GM12891 (cell line): ENCODE results near the gene POLD2.
A peak's percentile ranks its signal among the peaks of the same experiment; 100 is the strongest.

Experiments used
- DNase-seq: peaks from one replicate; pipeline ENCODE4 v3.0.0; 2011; ENCODE audit warnings: low spot score; ENCODE audit not compliant: insufficient read length
- FAIRE-seq: peaks from 2 replicates; lab custom pipeline; 2011; peaks lifted over from hg19 to GRCh38; lab: Jason Lieb, UNC
- PAX5 ChIP-seq: IDR thresholded peaks from 2 replicates; pipeline ENCODE4 v1.6.1; 2011; ENCODE audit warnings: low read length, moderate library complexity, mild to moderate bottlenecking; ENCODE audit not compliant: insufficient read depth, severe bottlenecking
- POLR2A ChIP-seq: IDR thresholded peaks from 2 replicates; pipeline ENCODE4 v1.6.1; 2011; ENCODE audit warnings: low read depth, low read length, control low read depth
- POLR2AphosphoS5 ChIP-seq: IDR thresholded peaks from 2 replicates; pipeline ENCODE4 v1.6.1; 2011; ENCODE audit warnings: low read depth, low read length, control low read depth
- POU2F2 ChIP-seq: IDR thresholded peaks from 2 replicates; pipeline ENCODE4 v1.6.1; 2011; ENCODE audit warnings: low read depth, mild to moderate bottlenecking, control low read depth, low read length, moderate library complexity
- SPI1 ChIP-seq: IDR thresholded peaks from 2 replicates; pipeline ENCODE4 v1.6.1; 2011; ENCODE audit warnings: low read depth, low read length, control low read depth
- TAF1 ChIP-seq: IDR thresholded peaks from 2 replicates; pipeline ENCODE4 v1.6.1; 2011; ENCODE audit warnings: low read depth, low read length, control low read depth

The POLD2 gene

DNA sequence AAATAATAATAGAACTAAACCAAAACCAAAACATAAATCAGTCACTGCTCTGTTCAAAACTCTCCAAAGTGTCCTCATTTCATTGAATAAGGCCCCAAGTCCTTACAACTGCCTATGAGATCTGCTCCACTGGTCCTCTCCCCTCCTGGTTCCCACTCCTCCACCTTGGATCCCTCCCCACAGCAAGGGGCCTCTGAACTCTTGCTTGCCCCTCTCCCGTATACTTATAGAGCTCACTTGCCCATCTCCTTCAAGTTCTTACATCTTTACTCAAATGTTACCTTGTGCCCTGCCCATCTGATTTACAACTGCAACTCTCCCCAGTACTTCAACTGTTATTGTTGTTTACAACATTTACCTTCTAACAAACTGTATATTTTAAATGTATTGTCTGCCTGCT is 819 bp downstream of the POLD2 start:
- FAIRE-seq (peak; percentile 26), DNase-seq (no peak)
- no peak for TF ChIP-seq POU2F2
- TF ChIP-seq SPI1 = no peak
- no peak for TF ChIP-seq TAF1
- no peak for TF ChIP-seq POLR2A
- TF ChIP-seq POLR2AphosphoS5 = no peak
- TF ChIP-seq PAX5 = no peak

- FAIRE-seq (peak; percentile 43), DNase-seq (no peak)
- TF ChIP-seq PAX5 (no peak), POLR2AphosphoS5 (no peak), POU2F2 (no peak), TAF1 (no peak), SPI1 (no peak), POLR2A (no peak)
These were observed 1.5 kb downstream of the POLD2 start for GRCh38 chr7:44121761-44122420.

DNA sequence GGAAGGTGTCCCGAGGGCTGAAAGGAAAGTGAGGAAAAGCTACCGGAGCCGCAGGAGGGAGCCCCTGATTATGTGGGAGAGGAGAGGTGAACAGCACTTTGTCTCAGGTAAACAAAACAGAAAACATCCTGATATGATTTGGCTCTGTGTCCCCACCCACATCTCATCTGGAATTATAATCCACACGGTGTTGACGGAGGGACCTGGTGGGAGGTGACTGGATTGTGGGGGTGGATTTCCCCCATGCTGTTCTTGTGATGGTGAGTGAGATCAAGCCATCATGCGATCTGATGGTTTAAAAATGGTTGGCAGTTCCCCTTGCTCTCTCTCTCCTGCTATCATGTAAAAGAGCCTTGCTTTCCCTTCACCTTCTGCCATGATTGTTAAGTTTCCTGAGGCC is 3.0 kb downstream of the POLD2 start:
- no peak for TF ChIP-seq POU2F2
- no peak for TF ChIP-seq POLR2AphosphoS5
- no peak for TF ChIP-seq SPI1
- TF ChIP-seq TAF1 = no peak
- no peak for TF ChIP-seq POLR2A
- no peak for TF ChIP-seq PAX5
- FAIRE-seq = no peak
- DNase-seq = no peak

DNA sequence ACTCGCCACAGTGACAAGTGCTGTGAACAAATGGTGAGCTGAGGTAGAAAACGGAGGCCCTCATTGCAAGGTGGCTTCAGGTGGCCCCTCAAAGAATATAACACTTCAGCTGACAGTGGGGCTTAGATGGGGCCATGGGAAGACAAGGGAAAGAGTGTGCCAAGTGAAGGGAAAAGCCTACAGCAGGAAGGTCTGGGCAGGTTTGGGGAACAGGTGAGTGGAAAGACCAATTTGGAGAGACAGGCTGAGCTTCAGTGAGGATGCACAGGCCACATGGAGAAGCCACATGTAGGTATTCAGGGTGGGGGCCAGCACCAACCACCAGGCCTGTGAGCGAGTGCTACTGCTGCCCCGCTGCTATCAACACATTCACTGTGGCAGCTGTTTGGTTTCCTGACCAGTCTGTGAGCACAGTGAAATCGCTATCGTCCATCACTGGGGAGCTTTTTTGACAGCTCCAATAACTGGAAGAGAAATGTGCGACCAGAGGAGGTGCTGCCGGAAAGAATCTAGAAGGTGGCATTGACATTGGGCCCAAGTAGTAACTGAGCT is 3.4 kb downstream of the POLD2 start:
- no peak for TF ChIP-seq SPI1
- TF ChIP-seq POU2F2 = no peak
- TF ChIP-seq POLR2A = no peak
- TF ChIP-seq POLR2AphosphoS5 = no peak
- FAIRE-seq (no peak), DNase-seq (no peak)

DNA sequence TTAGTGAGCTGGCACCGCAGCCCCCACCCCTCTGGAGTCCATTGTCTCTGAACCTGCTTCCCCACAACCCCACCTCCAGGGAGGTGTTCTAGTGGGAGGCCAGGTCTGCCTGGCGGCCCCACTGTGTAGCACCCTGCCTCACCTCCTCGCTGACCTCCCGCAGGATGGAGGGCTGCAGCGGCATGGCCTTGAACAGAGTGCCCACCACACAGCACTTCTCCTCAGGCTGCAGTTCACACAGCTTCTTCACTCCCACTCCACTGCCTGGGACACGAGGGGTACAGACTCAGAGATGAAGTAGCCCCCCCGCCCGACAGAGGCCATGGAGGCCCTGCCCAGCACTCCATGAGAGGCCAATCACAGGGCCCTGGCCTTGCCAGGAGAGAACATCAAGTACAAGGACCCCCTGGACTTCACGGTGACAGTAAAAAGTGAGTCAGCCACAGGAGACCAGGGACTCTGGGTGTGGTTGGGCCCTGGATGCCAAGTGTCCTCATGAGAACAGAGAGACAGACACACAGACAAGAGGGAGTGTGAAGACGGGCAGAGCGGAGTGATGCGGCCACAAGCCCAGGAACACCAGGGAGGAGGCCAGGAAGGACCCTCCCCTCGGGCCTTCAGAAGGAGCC is 5.4 kb downstream of the POLD2 start:
- DNase-seq (no peak), FAIRE-seq (no peak)
- TF ChIP-seq PAX5 (no peak), POU2F2 (no peak), POLR2AphosphoS5 (no peak), TAF1 (no peak), POLR2A (no peak), SPI1 (no peak)

GRCh38 chr7:44116789-44117666 is 6.3 kb downstream of the POLD2 start:
- FAIRE-seq = no peak
- TF ChIP-seq POLR2A (no peak; the same call in 1 of the 2 replicates), PAX5 (no peak), TAF1 (no peak), SPI1 (no peak), POU2F2 (no peak), POLR2AphosphoS5 (no peak)
- no peak for DNase-seq

GRCh38 chr7:44116087-44116788 is 7.1 kb downstream of the POLD2 start:
- no peak for FAIRE-seq
- TF ChIP-seq PAX5 (no peak), SPI1 (no peak), POLR2AphosphoS5 (no peak), POU2F2 (no peak), TAF1 (no peak), POLR2A (no peak)
- no peak for DNase-seq

GRCh38 chr7:44114586-44115310 is 8.6 kb downstream of the POLD2 start:
- FAIRE-seq (no peak), DNase-seq (no peak)
- TF ChIP-seq PAX5 (no peak), SPI1 (no peak), POU2F2 (no peak), POLR2AphosphoS5 (no peak), TAF1 (no peak), POLR2A (no peak)

DNA sequence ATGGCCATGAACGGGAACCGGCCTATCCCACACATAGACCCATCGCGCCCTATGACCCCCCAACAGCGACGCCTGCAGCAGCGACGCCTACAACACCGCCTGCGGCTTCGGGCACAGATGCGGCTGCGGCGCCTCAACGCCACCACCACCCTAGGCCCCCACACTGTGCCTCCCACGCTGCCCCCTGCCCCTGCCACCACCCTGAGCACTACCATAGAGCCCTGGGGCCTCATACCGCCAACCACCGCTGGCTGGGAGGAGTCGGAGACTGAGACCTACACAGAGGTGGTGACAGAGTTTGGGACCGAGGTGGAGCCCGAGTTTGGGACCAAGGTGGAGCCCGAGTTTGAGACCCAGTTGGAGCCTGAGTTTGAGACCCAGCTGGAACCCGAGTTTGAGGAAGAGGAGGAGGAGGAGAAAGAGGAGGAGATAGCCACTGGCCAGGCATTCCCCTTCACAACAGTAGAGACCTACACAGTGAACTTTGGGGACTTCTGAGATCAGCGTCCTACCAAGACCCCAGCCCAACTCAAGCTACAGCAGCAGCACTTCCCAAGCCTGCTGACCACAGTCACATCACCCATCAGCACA is 9.5 kb downstream of the POLD2 start:
- TF ChIP-seq POLR2A (no peak), SPI1 (no peak), TAF1 (no peak), POLR2AphosphoS5 (no peak), PAX5 (no peak), POU2F2 (no peak)
- DNase-seq (no peak), FAIRE-seq (no peak)
